Trophoblast cell (in vitro differentiated cells and primary cell): ENCODE measurements around the gene PGBD5.

Source experiments
- DNase-seq, 2 donors: peaks; one replicate each; pipeline ENCODE4 v3.0.0-alpha.2; 2016
- H2AFZ ChIP-seq: 2 replicates; pipeline ENCODE4 v1.6.1; 2013; ENCODE audit warnings: low read length, moderate library complexity, mild to moderate bottlenecking; ENCODE audit not compliant: insufficient read depth, poor library complexity
- H2AK5ac ChIP-seq: 2 replicates; pipeline ENCODE4 v1.6.1; 2013; ENCODE audit warnings: mild to moderate bottlenecking, low read length
- H2BK120ac ChIP-seq: 2 replicates; pipeline ENCODE4 v1.6.1; 2013; ENCODE audit warnings: low read length, mild to moderate bottlenecking, moderate library complexity; ENCODE audit not compliant: insufficient read depth, poor library complexity
- H2BK12ac ChIP-seq: 2 replicates; pipeline ENCODE4 v1.6.1; 2013; ENCODE audit warnings: mild to moderate bottlenecking, low read length, moderate library complexity
- H2BK5ac ChIP-seq: 2 replicates; pipeline ENCODE4 v1.6.1; 2013; ENCODE audit warnings: low read length, low read depth, moderate library complexity, mild to moderate bottlenecking; ENCODE audit not compliant: poor library complexity
- H3K14ac ChIP-seq: 2 replicates; pipeline ENCODE4 v1.6.1; 2013; ENCODE audit warnings: mild to moderate bottlenecking, low read length
- H3K18ac ChIP-seq: 2 replicates; pipeline ENCODE4 v1.6.1; 2013; ENCODE audit warnings: mild to moderate bottlenecking, low read length
- H3K23ac ChIP-seq: 2 replicates; pipeline ENCODE4 v1.6.1; 2013; ENCODE audit warnings: low read length
- H3K27ac ChIP-seq: 2 replicates; pipeline ENCODE4 v1.5.1; 2013; ENCODE audit warnings: low read depth, mild to moderate bottlenecking, inconsistent platforms, low read length, moderate library complexity
- H3K27me3 ChIP-seq: 2 replicates; pipeline ENCODE4 v1.6.1; 2013; ENCODE audit warnings: inconsistent platforms, mild to moderate bottlenecking, low read length, moderate library complexity; ENCODE audit not compliant: insufficient read depth
- H3K36me3 ChIP-seq, 2 experiments: 1 replicate in 1 of 2; 2 replicates in 1 of 2; pipeline ENCODE4 v1.6.1; 2013; ENCODE audit warnings: low read length in 2 of 2, mild to moderate bottlenecking in 2 of 2, moderate library complexity in 1 of 2; ENCODE audit not compliant: insufficient read depth in 2 of 2, control insufficient read depth in 1 of 2
- H3K4ac ChIP-seq: 2 replicates; pipeline ENCODE4 v1.6.1; 2013; ENCODE audit warnings: low read depth, mild to moderate bottlenecking, low read length, moderate library complexity
- H3K4me1 ChIP-seq, 2 experiments: 1 replicate in 1 of 2; 2 replicates in 1 of 2; pipeline ENCODE4 v1.6.1; 2013; ENCODE audit warnings: low read length in 2 of 2, mild to moderate bottlenecking in 2 of 2, moderate library complexity in 1 of 2; ENCODE audit not compliant: insufficient read depth in 2 of 2, control insufficient read depth in 1 of 2
- H3K4me2 ChIP-seq: 2 replicates; pipeline ENCODE4 v1.6.1; 2013; ENCODE audit warnings: inconsistent platforms, mild to moderate bottlenecking, low read length, moderate library complexity
- H3K4me3 ChIP-seq: 2 replicates; pipeline ENCODE4 v1.5.1; 2013; ENCODE audit warnings: mild to moderate bottlenecking, low read depth, low read length, inconsistent platforms
- H3K79me1 ChIP-seq: one replicate; pipeline ENCODE4 v1.6.1; 2013; ENCODE audit warnings: low read length
- H3K79me2 ChIP-seq: 2 replicates; pipeline ENCODE4 v1.6.1; 2013; ENCODE audit warnings: low read length, mild to moderate bottlenecking; ENCODE audit not compliant: control insufficient read depth, insufficient read depth, poor library complexity
- H3K9ac ChIP-seq: 2 replicates; pipeline ENCODE4 v1.6.1; 2013; ENCODE audit warnings: mild to moderate bottlenecking, low read length
- H3K9me3 ChIP-seq: 2 replicates; pipeline ENCODE4 v1.6.1; 2013; ENCODE audit warnings: low read depth, mild to moderate bottlenecking, control low read depth, inconsistent platforms, low read length; ENCODE audit not compliant: insufficient read depth
- H4K12ac ChIP-seq: 2 replicates; pipeline ENCODE4 v1.6.1; 2013; ENCODE audit warnings: low read depth, mild to moderate bottlenecking, low read length, moderate library complexity
- H4K8ac ChIP-seq: 2 replicates; pipeline ENCODE4 v1.6.1; 2013; ENCODE audit warnings: low read depth, mild to moderate bottlenecking, low read length, moderate library complexity
- H4K91ac ChIP-seq: one replicate; pipeline ENCODE4 v1.6.1; 2013; ENCODE audit warnings: low read depth, mild to moderate bottlenecking, low read length, moderate library complexity
- WGBS: extraction: QIAGEN DNeasy Blood & Tissue Kit; methylation state at CpG from one replicate; pipeline ENCODE4 v1.1.7; 2013; ENCODE audit warnings: missing lambda C conversion rate; ENCODE audit not compliant: insufficient read length, insufficient coverage; ENCODE audit errors: extremely low coverage; 5-methylcytosine and 5-hydroxymethylcytosine counted together

The PGBD5 gene

GRCh38 chr1:230277201-230278025 lies 148.7 kb downstream of the PGBD5 start:
- Histone ChIP-seq H3K36me3 (peaks cover 40 to 50% of the 10 kb centered on the region in 2 experiments), H3K4ac (no peak overlapping the region), H3K18ac (no peak overlapping the region), H3K4me2 (no peak overlapping the region), H2AFZ (no peak overlapping the region), H3K9ac (no peak overlapping the region), H3K14ac (no peak overlapping the region), H2BK120ac (no peak overlapping the region), H3K27ac (no peak overlapping the region), H2BK5ac (no peak overlapping the region), H3K4me3 (no peak overlapping the region), H3K27me3 (no peaks in the 10 kb centered on the region), H3K23ac (no peak overlapping the region), H3K79me1 (no peaks in the 10 kb centered on the region), H3K9me3 (peaks cover 2% of the 10 kb centered on the region), H3K79me2 (no peaks in the 10 kb centered on the region), H4K91ac (no peak overlapping the region), H2AK5ac (no peak overlapping the region), H3K4me1 (peaks cover 0 to 2% of the 10 kb centered on the region in 2 experiments), H4K8ac (no peak overlapping the region), H2BK12ac (no peak overlapping the region), H4K12ac (no peak overlapping the region)
- DNase-seq, result no peak
- WGBS, result no CpG with 5 or more reads among the region's 15 CpGs

- no peak overlapping the region for H2BK5ac ChIP-seq
- H3K4me1 ChIP-seq, result peaks cover 0 to 2% of the 10 kb centered on the region in 2 experiments
- H3K79me2 ChIP-seq, result no peaks in the 10 kb centered on the region
- no peak overlapping the region for H3K9ac ChIP-seq
- no peak overlapping the region for H2BK12ac ChIP-seq
- no CpG with 5 or more reads among the region's 5 CpGs for whole genome bisulfite sequencing
- H3K4me2 ChIP-seq, result no peak overlapping the region
- no peak overlapping the region for H4K12ac ChIP-seq
- H3K14ac ChIP-seq, result no peak overlapping the region
- H2AFZ ChIP-seq, result no peak overlapping the region
- H4K91ac ChIP-seq, result no peak overlapping the region
- H3K18ac ChIP-seq, result no peak overlapping the region
- no peaks in the 10 kb centered on the region for H3K79me1 ChIP-seq
- H3K4ac ChIP-seq, result no peak overlapping the region
- no peak overlapping the region for H3K23ac ChIP-seq
- H3K27me3 ChIP-seq, result no peaks in the 10 kb centered on the region
- peaks cover 44 to 52% of the 10 kb centered on the region in 2 experiments for H3K36me3 ChIP-seq
- H2AK5ac ChIP-seq, result no peak overlapping the region
- H3K4me3 ChIP-seq, result no peak overlapping the region
- H3K27ac ChIP-seq, result no peak overlapping the region
- peaks cover 2% of the 10 kb centered on the region for H3K9me3 ChIP-seq
- no peak overlapping the region for H4K8ac ChIP-seq
- no peak for DNase-seq
- H2BK120ac ChIP-seq, result no peak overlapping the region
Observed at GRCh38 chr1:230276401-230276800, 149.7 kb downstream of the PGBD5 start.

GRCh38 chr1:230274254-230274653 lies 151.9 kb downstream of the PGBD5 start:
- H3K27ac ChIP-seq, result no peak overlapping the region
- H3K4me1 ChIP-seq, result peaks cover 0 to 4% of the 10 kb centered on the region in 2 experiments
- no peak overlapping the region for H2AFZ ChIP-seq
- H3K36me3 ChIP-seq, result peaks cover 30 to 37% of the 10 kb centered on the region in 2 experiments
- H3K27me3 ChIP-seq, result no peaks in the 10 kb centered on the region
- no peaks in the 10 kb centered on the region for H3K79me2 ChIP-seq
- WGBS, result no CpG with 5 or more reads among the region's 15 CpGs
- H4K12ac ChIP-seq, result no peak overlapping the region
- H3K79me1 ChIP-seq, result no peaks in the 10 kb centered on the region
- no peak overlapping the region for H3K4me2 ChIP-seq
- no peak overlapping the region for H3K18ac ChIP-seq
- H3K9ac ChIP-seq, result no peak overlapping the region
- H2BK120ac ChIP-seq, result no peak overlapping the region
- no peak overlapping the region for H2BK12ac ChIP-seq
- H3K14ac ChIP-seq, result no peak overlapping the region
- H3K23ac ChIP-seq, result no peak overlapping the region
- no peak overlapping the region for H2AK5ac ChIP-seq
- H3K9me3 ChIP-seq, result peaks cover 1% of the 10 kb centered on the region
- H4K8ac ChIP-seq, result no peak overlapping the region
- DNase-seq, result no peak
- H4K91ac ChIP-seq, result no peak overlapping the region
- no peak overlapping the region for H3K4ac ChIP-seq
- no peak overlapping the region for H2BK5ac ChIP-seq
- no peak overlapping the region for H3K4me3 ChIP-seq

- H3K4me1 ChIP-seq, result peaks cover 6 to 10% of the 10 kb centered on the region in 2 experiments
- no peak overlapping the region for H2AK5ac ChIP-seq
- H2BK120ac ChIP-seq, result no peak overlapping the region
- no peak overlapping the region for H3K14ac ChIP-seq
- no peak overlapping the region for H3K23ac ChIP-seq
- H3K27me3 ChIP-seq, result no peaks in the 10 kb centered on the region
- no peak overlapping the region for H3K4me3 ChIP-seq
- no peaks in the 10 kb centered on the region for H3K9me3 ChIP-seq
- no peak overlapping the region for H4K91ac ChIP-seq
- H4K8ac ChIP-seq, result no peak overlapping the region
- no peak overlapping the region for H3K27ac ChIP-seq
- no peak overlapping the region for H3K4me2 ChIP-seq
- peaks cover 24 to 33% of the 10 kb centered on the region in 2 experiments for H3K36me3 ChIP-seq
- H3K4ac ChIP-seq, result no peak overlapping the region
- no peak overlapping the region for H3K9ac ChIP-seq
- no peak overlapping the region for H2BK12ac ChIP-seq
- no CpG with 5 or more reads among the region's 7 CpGs for WGBS
- peaks cover 2% of the 10 kb centered on the region for H3K79me2 ChIP-seq
- no peak overlapping the region for H2AFZ ChIP-seq
- no peak overlapping the region for H4K12ac ChIP-seq
- no peak overlapping the region for H2BK5ac ChIP-seq
- H3K79me1 ChIP-seq, result peaks cover 3% of the 10 kb centered on the region
- DNase-seq, result no peak
- H3K18ac ChIP-seq, result no peak overlapping the region
Observed at GRCh38 chr1:230273141-230273710, 152.9 kb downstream of the PGBD5 start.
